ENCODE results near the gene BTBD9.

GRCh38 chr6:38218235-38218634 is 421.5 kb downstream of the BTBD9 start:
- TF ChIP-seq, protein P1, sequence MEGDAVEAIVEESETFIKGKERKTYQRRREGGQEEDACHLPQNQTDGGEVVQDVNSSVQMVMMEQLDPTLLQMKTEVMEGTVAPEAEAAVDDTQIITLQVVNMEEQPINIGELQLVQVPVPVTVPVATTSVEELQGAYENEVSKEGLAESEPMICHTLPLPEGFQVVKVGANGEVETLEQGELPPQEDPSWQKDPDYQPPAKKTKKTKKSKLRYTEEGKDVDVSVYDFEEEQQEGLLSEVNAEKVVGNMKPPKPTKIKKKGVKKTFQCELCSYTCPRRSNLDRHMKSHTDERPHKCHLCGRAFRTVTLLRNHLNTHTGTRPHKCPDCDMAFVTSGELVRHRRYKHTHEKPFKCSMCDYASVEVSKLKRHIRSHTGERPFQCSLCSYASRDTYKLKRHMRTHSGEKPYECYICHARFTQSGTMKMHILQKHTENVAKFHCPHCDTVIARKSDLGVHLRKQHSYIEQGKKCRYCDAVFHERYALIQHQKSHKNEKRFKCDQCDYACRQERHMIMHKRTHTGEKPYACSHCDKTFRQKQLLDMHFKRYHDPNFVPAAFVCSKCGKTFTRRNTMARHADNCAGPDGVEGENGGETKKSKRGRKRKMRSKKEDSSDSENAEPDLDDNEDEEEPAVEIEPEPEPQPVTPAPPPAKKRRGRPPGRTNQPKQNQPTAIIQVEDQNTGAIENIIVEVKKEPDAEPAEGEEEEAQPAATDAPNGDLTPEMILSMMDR (IDR thresholded peaks at IDR 0.05; ENCODE audit: low read depth, low read length, poor library complexity, severe bottlenecking): no peak
- no peak for TF ChIP-seq EZH2phosphoT487 (IDR thresholded peaks at IDR 0.05; ENCODE audit: borderline replicate concordance, low read length)

Data from DOHH2 (cell line).